NCI-H1436 treated with DMSO at 0.1 percent for 48 hours (cell line): ENCODE results near the gene LSAMP.

Source experiments
- DNase-seq: peaks from one replicate; lab custom pipeline; 2025; lab: John Stamatoyannopoulos, UW

Gene LSAMP

DNA sequence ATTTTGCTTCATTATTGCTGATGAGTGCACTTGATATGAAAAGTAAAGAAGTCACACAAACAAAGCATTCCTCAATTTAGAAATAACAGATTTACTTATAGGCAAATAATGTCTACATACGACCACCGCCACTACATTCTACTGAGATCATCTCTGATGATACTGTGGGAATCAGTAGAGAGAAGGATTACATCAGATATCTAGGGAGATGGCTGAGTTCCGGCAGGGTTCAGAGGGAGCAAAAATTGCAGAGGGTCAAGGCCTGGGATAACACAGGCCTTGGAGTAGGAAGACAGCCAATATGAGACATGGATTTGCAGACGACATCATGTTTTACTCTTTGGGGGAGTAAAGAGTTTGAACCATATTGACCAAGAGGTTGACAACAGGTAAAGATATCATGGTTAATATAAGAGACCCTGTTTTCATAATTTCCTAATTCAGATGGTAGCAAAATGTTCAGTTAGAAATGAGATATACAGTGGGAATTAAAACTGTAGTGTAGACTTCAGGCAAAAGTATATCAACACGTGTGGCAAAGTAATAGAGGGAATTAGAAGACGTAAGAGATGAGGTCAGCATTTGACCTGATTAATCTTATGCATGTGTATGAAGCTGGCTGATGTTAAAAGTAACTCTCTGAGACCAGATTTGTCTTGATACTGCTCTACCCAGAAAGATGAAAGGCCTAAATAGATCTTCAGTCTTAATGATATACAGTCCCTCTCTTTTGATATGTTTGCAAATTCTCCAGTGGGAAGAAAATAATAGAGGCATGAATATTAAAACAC, 15.6 kb downstream of the LSAMP start:
- DNase-seq, result no peak

DNA sequence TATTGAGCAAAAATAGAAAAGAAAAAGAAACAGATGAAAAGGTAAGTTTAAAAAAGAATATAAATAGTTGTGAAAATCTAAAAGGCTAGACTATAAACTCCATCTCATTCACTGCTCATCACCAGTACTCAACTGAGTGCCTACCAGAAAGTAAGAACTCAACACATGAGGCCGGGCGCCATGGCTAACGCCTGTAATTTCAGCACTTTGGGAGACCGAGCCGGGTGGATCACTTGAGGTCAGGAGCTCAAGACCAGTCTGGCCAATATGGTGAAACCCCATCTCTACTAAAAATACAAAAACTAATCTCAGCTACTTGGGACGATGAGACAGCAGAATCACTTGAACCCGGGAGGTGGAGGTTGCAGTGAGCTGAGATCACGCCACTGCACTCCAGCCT, 19.3 kb downstream of the LSAMP start:
- no peak for DNase-seq

DNA sequence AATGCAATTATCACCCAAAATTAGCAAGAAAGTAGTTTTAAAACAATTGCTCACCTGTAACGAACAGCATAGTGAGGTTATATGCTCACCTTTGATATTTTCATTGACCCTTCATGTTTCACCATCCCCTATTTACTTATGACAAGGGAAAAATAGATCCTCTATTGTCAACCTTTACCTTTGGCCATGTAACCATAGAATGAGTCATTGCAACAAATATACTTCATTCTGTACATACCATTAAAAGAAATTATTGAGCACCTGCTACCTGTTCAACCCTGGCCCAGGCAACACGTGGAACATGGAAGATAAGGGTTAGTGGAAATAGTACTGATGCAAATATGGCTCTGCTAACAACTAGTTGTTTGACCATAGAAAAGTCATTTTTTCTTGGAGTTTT, 20.2 kb downstream of the LSAMP start:
- no peak for DNase-seq

DNA sequence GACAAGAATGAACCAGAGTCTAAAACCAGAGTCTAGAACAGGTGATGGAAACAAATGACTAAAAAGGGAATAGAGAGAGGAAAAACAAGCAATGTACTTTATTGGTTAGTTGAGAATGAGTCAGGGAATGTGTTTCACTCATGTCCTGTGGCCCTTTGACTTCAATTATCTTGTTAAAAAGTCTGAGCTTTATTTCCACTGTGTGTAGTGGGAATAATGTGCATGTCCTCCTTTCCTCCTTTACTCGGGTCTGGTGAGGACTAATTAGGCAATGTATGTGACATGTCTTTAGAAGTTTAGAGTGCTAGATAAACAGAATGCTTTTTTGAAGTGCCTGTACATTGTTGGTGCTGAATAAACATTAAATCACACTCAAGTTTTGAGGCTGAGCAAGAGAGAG, 21.3 kb downstream of the LSAMP start:
- DNase-seq, result no peak

DNA sequence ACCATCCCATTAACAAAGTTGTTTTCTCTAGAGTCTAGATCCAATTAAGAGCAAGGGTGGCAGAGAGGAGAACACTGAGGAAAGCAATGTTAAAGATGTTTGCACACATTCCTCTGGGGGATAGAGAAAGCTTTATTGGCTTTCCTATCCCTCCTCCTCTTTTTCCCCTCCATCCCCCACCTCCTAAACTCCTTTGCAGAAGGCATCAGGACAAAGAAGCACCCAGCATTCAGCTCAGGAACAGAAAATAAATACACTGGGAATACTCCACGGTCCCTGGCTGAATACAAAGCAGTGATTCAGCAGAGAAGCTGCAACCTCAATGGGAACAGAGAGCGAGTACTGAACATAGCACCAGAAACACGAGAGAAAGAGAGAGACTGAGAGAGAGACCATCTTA, 21.9 kb downstream of the LSAMP start:
- peak; percentile 75 for DNase-seq

DNA sequence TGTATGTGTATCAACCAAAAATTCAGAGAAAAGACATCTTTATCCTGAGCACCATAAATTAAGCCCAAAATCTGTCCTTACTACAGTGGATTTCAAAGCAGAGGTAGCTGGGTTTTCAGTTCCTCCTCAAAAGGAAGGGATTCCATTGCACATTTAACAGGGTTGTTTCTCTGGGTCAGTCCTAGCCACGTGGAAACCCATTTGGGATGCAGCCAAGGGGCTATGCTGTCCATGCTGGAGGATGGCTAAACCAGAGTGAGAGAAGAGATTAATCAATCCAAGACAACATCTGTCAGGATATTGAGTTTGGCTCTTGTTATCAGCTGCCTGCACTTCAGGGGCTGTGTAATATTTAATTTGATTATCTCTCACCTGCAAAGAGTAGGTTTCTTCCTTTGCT, 28.1 kb downstream of the LSAMP start:
- no peak for DNase-seq

DNA sequence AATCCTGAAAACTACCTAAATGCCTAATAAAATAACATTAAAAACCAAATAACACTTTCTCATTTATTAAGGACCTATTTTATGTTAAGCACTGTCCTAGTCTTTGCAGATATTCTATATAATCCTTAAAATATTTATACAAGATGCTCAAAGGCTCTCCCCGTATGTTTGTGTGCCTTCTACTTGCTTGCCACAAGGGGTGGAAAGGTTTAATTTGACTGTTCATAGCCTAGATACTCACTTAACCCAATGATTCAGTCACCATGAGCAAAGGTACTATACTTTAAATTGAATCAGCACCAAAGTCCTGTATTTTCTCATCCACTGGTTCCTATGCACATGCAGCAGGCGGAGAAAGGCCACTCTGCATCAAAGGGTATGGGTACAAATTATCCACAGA, 32.0 kb downstream of the LSAMP start:
- DNase-seq, result no peak

DNA sequence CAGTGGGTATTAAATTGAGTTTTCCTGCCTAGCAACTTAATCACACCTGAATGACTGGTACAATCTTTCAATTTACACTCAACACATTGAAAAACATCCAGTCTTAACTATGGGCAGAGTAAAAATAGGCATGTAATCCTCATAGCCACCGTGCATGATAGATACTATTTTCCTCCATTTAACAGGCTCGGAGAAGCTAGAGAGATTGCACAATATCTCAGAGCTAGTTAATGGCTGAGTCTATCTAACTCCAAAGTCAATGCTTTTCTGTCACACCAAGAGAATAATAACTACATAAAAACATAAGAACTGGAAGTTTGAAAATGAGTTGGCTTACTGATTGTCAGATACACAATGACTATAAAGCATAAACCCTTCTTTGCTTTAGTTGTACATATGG, 36.8 kb downstream of the LSAMP start:
- DNase-seq, result no peak

DNA sequence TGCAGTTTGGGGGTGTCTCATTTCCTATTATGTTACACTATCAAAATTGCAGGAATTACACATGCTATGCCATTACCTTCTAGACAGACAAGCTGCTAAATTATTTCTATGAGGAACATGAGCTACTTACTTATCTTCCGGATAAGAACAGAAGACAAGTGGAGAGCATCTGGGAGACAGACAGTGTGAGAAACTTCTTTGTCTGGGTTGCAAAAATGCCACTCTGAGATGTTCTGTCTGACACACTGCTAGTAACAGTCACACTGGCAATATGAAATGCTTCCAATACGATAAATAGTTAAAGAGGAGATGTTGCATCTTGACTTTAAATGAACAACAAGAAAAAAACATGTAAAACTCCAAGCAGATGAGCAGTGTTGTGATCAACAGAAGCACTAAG, 40.1 kb downstream of the LSAMP start:
- no peak for DNase-seq

DNA sequence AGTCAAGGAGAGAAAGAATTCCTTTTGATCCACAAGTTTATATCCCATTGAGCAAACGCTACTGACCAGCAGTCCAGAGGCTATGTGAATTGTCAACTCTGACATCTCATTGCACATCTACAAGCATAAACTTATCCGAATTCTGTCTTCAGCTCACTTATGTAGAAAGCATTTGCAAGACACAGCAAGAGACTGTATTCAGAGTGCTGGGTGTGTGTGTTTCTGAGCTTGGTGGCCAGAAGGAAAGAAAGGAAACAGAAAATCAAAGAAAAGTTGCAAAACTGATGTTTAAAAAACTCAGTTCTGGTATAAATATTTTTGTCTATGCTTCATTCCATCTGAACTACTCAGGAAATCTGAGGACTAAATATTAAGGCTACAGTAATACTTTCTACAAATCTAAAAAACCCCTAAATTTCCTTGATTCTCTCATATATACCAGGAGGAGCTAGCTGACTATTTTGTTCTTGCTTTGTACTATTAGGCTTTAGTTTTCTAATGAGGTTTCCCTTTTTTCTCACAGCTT, 45.5 kb downstream of the LSAMP start:
- DNase-seq, result no peak

DNA sequence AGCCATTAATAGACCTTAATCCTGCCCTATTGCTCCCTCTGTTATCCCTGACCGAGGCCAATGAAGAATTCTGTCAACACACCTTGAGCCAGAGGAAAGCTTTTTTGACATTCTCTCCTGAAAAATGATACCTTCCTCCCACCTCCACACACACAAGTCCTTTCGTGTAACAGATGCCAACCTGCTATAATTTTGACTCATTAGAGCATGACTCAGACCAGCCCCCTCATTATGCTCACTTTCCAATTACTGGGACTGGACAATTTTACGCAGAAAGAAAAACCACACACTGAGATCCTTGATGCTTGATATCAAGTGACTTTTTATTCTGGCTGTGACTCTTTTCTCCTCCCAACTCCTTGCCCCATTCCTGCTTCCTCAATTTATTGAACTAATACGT, 50.9 kb downstream of the LSAMP start:
- peak; percentile 88 for DNase-seq

DNA sequence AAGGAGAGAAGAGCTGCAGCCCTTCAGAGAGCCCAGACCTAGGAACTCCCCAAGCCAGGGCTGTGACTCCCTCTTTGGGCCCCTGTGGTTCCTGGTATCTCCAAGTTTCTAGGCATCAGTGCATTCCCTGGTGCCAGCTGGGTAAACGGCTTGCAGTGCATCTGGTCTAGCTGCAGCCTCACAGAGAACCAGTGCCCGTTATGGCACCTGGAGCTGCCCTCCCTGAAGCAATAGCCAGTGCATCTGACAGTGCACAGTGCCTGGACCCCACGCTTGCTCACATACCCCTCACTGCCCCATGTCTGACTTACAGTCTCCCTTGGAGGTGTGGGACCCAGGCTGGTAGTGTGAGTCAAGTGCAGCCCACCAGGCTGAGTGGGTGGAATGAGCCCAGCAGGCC, 52.1 kb downstream of the LSAMP start:
- no peak for DNase-seq

DNA sequence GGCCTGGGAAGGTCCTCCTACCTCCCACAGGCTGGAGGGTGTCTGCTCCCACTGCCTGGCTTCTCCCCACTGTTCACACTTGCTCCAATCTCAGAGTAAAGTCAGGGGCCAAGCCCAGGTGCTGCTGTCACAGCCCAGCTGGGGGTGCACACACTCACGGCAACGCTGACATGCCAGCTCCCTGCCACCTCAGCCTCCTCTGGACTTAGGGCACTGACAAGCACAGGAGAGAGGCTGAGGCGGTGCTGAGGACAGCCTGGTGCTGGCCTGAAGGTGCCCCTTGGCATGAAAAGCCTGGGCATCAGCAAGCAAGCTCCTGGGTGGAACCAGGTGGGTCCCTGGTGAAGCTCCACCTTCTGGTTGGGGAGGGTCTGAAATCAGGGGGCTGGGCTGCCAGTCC, 53.0 kb downstream of the LSAMP start:
- DNase-seq, result no peak

DNA sequence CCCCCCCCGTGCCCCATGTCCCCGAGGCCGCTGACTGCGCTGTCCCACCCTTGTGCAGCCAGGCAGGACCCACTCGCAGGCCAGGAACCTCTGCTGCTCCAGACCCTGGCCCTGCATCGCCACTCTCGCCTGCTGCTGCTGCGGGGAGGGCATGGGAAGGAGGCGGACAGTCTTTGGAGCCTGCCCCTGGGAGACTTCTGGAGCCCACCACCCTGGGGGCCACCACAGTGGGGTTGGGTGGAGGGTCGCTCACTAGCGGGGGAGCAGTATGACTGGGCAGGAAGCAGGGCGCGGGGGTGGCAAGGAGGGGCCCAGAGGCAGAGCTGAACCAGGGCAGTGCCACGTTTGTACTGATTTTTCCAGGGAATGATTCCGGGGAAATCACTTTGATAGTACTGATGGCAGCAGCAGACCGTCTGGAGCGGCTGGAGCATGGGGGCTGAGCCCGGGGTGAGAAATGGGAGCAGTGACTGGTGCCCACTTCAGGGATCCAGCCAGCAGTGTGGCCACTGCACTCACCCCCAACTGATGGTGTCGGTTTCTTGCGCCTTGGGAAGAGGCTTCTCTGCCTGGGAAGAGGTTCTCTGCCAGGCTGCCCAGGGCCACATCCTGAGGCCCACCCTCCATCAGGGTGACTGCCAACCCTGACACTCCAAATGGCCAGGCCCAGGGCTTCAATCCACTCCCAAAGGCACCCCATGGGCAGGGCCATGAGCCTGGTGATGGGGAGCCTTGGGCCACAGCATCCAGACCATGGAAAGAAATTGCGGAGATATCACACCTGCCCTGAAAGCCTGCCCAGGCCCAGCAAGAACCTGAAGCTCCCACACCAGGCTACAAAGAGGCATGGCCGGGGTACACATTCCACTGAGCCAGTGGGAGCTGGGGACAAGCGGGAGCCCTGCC, 53.7 kb downstream of the LSAMP start:
- no peak for DNase-seq

DNA sequence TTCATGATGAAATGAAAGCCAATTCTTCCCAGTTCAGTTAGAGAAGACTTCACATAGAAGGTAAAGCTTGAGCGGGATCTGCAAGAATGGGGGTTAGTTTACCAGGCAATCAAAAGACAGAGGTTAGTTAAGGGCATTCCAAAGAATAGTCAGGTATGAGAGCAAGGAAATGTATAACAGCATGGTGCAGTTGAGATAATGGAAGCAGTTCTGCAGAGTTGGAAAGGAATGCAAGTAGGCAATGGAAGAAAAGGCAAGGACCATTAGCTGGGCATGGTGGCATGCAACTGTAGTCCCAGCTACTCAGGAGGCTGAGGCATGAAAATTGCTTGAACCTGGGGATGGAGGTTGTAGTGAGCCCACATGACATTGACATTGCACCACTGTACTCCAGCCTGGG, 55.0 kb downstream of the LSAMP start:
- no peak for DNase-seq

DNA sequence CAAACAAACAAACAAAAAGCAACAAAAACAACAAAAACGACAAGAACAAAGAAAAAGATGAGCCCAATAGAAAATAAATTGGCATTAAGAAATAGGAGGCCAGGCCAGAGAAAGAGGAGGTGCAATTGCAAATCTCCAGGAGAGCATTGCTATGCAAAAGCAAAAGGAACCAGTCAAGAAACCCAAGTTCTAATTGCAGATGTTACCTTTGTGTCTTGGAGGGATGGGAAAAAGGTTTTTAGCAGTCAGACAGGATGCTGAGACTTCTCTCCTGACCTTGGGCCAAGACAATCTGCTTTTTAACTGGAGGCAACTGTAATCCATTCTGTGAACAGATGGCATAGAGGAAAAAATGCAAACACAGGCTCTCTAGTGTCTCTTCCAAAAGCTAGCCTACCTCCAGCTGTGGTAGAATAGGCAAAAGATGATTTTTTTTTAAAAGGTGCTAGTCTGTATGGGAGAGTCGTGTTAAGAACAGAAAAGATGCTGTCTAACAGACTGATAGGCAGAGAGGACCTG, 56.4 kb downstream of the LSAMP start:
- no peak for DNase-seq

DNA sequence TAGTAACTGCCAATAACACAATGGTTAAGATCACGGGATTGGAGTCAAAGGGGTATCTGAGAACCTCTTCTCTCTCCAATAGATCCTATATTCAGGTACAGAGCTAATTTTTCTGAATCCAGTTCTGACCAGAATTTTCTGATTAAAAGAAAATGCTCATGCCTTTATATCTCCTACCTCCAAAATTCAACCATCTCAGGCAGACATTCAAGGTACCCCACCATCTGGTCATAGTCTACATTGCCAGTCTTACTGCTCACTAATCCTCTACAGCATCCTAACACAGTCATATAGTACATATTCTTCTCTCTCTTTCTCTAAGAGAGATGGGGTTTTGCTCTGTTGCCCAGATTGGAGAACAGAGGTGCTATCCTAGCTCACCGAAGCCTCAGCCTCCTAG, 59.1 kb downstream of the LSAMP start:
- DNase-seq, result no peak

DNA sequence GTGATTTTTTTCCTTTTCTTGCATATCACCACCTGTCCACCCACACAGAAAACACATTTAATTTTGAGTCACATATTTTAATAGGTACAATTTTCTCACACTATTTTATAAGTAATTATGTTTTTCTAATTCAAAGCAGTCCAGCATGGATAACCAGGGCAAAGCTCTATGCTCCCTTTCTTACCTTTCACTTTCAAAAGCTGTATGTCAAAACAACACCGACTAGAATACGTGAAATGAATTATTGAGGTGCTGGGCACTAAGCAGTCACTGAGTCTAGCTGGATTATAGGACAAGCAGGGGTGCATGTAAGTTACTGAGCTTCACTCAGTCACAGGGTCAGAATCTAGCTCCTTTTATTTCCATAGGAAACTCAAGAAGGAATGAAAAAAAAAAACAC, 60.6 kb downstream of the LSAMP start:
- no peak for DNase-seq

DNA sequence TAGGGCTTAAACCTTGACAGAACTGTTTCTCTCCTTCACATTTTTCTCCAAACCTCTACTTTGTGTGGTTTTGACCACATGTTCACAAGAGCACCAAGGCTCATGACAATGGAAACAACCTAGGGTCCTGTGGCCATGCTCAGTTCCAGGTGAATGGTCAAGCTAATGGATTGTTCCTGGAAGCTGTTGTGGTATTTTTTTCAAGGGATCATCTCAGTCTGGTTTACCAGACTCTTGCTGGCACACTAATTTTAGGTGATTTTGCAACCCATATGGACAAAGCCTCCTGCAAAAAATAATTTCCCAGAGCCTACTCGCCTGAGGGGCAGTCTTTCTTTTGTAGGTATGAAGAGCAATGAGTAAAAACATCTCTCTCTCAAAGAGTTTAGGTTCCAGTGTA, 67.2 kb downstream of the LSAMP start:
- no peak for DNase-seq

DNA sequence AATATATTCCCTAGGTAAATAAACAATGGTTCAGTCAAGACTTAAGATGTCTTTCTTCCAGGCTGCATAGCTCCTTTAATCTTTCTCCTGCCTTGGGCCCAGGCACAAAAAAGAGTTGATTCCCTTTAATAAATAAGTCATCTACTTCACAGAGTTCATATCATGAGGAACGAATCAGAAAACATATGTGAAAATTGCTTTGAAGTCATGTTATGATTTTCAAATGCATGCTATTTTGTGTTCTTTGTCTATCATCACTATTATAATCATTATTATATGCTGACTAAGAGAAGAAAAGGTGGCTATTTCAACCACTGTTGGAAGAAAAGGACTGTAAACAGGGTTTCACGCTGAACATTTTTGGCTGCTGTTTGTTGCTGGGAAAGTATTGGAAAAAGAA, 70.4 kb downstream of the LSAMP start:
- no peak for DNase-seq

DNA sequence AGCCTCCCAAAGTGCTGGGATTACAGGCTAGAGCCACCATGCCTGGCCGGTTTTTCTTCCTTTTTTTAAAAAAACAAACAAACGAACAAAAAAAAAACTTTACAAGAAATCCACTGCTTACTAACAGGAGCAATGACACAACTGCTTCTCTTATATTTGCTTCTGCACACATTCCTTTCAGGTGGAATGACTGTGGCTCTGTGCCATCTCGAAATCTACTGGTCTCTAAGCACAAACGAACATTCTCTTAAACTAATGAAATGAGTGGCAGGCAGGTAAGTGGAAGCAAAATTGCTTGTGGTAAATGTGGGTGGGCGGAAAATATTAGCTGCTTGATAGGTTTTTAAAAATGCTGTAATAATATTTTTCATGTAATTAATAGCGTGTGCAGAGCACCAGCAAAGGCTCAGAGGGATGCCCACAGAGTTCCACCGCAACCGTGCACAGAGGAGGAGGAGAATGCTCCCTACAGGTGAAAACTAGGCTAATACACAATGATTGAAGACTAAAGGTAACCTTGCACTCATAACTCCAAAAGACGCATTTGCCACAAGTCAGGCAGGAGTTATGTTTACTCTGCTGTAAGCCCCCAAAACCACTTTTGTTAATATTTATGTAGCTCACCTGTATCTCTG, 77.4 kb downstream of the LSAMP start:
- DNase-seq, result no peak

DNA sequence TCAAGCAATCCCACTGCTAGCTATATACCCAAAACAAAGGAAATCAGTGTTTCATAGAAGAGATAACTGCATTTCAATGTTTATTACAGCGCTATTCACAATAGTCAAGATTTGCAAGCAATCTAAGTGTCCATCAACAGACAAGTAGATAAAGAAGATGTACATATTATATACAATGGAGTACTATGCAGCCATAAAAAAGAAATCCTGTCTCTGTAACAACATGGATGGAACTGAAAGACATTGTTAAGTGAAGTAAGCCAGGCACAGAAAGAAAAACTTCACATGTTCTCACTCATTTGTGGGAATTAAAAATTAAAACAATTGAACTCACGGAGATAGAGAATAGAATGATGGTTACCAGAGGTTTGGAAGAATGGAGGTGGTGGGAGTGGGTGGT, 89.2 kb downstream of the LSAMP start:
- DNase-seq, result no peak

DNA sequence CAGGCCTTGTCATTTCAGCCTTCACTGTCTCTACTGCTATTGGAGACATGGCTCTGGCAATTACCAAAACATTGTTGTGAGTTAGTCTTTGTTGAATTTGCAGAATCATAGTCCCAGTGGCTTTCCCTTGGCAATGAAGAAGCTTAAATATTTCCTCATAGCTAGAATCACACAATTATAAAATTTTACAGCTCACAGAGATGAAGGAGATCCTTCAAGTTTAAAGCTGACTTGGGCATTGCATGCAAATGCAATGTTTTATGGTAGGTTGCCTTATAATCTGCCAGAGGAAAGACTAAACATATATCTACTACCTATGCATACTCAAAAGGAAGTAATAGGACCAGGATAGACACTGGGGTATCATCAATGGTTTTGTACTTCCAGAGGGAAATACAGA, 90.9 kb downstream of the LSAMP start:
- DNase-seq, result no peak
